Endothelial cell of umbilical vein (primary cell): ENCODE measurements around the gene GGA1. TPM values are rescaled to one million over a fixed set of nuclear protein-coding genes. Genes with fewer than 3 reads are reported as not detected.

Source experiments
- BruUV-seq: library from RNA; stranded (reverse); fragments of 400-500 nt; replicated peaks from 2 replicates; lab custom pipeline; 2021; lab: Mats Ljungman, UMichigan
- CTCF ChIA-PET: fragments of 300-600, 350-600 bp; sonication (Branson Sonifier 250); formaldehyde crosslinking; loops from one replicate; lab custom pipeline; 2021; ENCODE audit warnings: antibody characterized with exemption, inconsistent platforms; lab: Charles Lee
- POLR2A ChIA-PET: fragments of 300-600, 350-600 bp; sonication (Branson Sonifier 250); formaldehyde crosslinking; loops from one replicate; lab custom pipeline; 2021; ENCODE audit warnings: antibody characterized with exemption, inconsistent platforms; lab: Charles Lee
- DNase-seq: peaks from one replicate; pipeline ENCODE4 v3.0.0-alpha.2; 2011; ENCODE audit warnings: low read depth, low spot score
- FAIRE-seq: peaks from 2 replicates; lab custom pipeline; 2011; peaks lifted over from hg19 to GRCh38; lab: Jason Lieb, UNC
- H2AFZ ChIP-seq: 2 replicates; pipeline ENCODE4 v1.6.0; 2012; ENCODE audit warnings: low read depth, low read length, control low read depth, inconsistent platforms
- H3K27ac ChIP-seq: 2 replicates; pipeline ENCODE4 v1.5.1; 2011; ENCODE audit warnings: low read depth, mild to moderate bottlenecking, control low read depth, low read length, moderate library complexity; ENCODE audit not compliant: insufficient read depth
- H3K27me3 ChIP-seq, 2 experiments: 2 replicates each; pipeline versions ENCODE4 v1.6.0 to v1.6.1; 2011; ENCODE audit warnings: low read length in 2 of 2, mixed read lengths in 1 of 2; ENCODE audit not compliant: control insufficient read depth in 2 of 2, insufficient read depth in 2 of 2
- H3K36me3 ChIP-seq, 2 experiments: 2 replicates in 1 of 2; 3 replicates in 1 of 2; pipeline ENCODE4 v1.5.1; 2011; ENCODE audit warnings: low read length in 2 of 2, mild to moderate bottlenecking in 1 of 2, moderate library complexity in 1 of 2; ENCODE audit not compliant: control insufficient read depth in 2 of 2, insufficient read depth in 2 of 2; ENCODE audit errors: extremely low read depth in 1 of 2
- H3K4me1 ChIP-seq: 3 replicates; pipeline ENCODE4 v1.5.1; 2011; ENCODE audit warnings: mild to moderate bottlenecking, low read length; ENCODE audit not compliant: control insufficient read depth, insufficient read depth; ENCODE audit errors: extremely low read depth
- H3K4me2 ChIP-seq: 2 replicates; pipeline ENCODE4 v1.6.1; 2011; ENCODE audit warnings: low read length, control low read depth, mixed read lengths; ENCODE audit not compliant: insufficient read depth
- H3K4me3 ChIP-seq, 3 experiments: fragments of 200-600 bp in 1 of 3; sonication (generic), shearing (Covaris generic) in 1 of 3; replicated peaks in 1 of 3; 2 replicates each; pipeline ENCODE4 v1.5.1; 2011 to 2016; ENCODE audit warnings: control low read depth in 3 of 3, low read length in 3 of 3, mild to moderate bottlenecking in 2 of 3, inconsistent platforms in 1 of 3, low read depth in 1 of 3, moderate library complexity in 1 of 3; ENCODE audit not compliant: insufficient read depth in 1 of 3
- H3K79me2 ChIP-seq: 2 replicates; pipeline ENCODE4 v1.6.0; 2012; ENCODE audit warnings: low read length, inconsistent platforms; ENCODE audit not compliant: control insufficient read depth, insufficient read depth
- H3K9ac ChIP-seq: replicated peaks from 2 replicates; pipeline ENCODE3; 2011; ENCODE audit warnings: low read length, control low read depth; ENCODE audit not compliant: insufficient read depth; ENCODE audit errors: extremely low read depth
- H3K9me1 ChIP-seq: replicated peaks from 3 replicates; pipeline ENCODE4 v1.6.0; 2011; ENCODE audit warnings: mild to moderate bottlenecking, low read length; ENCODE audit not compliant: control insufficient read depth, insufficient read depth; ENCODE audit errors: extremely low read depth
- H3K9me3 ChIP-seq: replicated peaks from 2 replicates; pipeline ENCODE4 v1.5.1; 2012; ENCODE audit warnings: low read length, inconsistent platforms; ENCODE audit not compliant: control insufficient read depth, insufficient read depth
- H4K20me1 ChIP-seq: replicated peaks from 2 replicates; pipeline ENCODE3; 2011; ENCODE audit warnings: mild to moderate bottlenecking, low read length; ENCODE audit not compliant: control insufficient read depth, insufficient read depth; ENCODE audit errors: extremely low read depth
- FOS ChIP-seq: IDR thresholded peaks from 2 replicates; pipeline ENCODE4 v1.6.1; 2011; ENCODE audit warnings: mild to moderate bottlenecking, low read length, moderate library complexity, borderline replicate concordance; ENCODE audit not compliant: insufficient read depth
- GATA2 ChIP-seq: IDR thresholded peaks from 2 replicates; pipeline ENCODE4 v1.7.0; 2011; ENCODE audit warnings: low read depth, mild to moderate bottlenecking, moderate library complexity, mixed read lengths, low read length; ENCODE audit not compliant: insufficient read length, insufficient read depth
- POLR2A ChIP-seq: IDR thresholded peaks from 2 replicates; pipeline ENCODE4 v1.6.1; 2012; ENCODE audit warnings: low read depth, mild to moderate bottlenecking, control low read depth, low read length
- POLR2AphosphoS5 ChIP-seq: IDR thresholded peaks from 2 replicates; pipeline ENCODE4 v1.6.1; 2012; ENCODE audit warnings: low read depth, mild to moderate bottlenecking, control low read depth, low read length, moderate library complexity; ENCODE audit not compliant: insufficient read depth
- dilution Hi-C: fragments of 300-500 bp; cut with MboI; formaldehyde crosslinking; loops from one replicate; pipeline ENCODE4 v1.15.0; 2019; ENCODE audit warnings: low sequenced_read_pairs; ENCODE audit not compliant: extremely low pct_ligation_motif_present
- intact Hi-C: fragments of 100-400 bp; cut with micrococcal nuclease; formaldehyde crosslinking; loops from one replicate; pipeline ENCODE4 v1.10.0; 2022
- polyA plus RNA-seq, 4 experiments: library from polyadenylated mRNA; depleted of rRNA in 3 of 4; stranded (reverse) in 3 of 4; unstranded in 1 of 4; fragments of >200 nt; gene quantifications; 2 replicates each; pipeline versions ENCODE4 v1.2.1 to v1.2.3, GENCODE V29; 2011 to 2012; ENCODE audit warnings: missing spikeins in 1 of 4
- total RNA-seq: library from RNA; stranded (reverse); gene quantifications from 2 replicates; pipeline ENCODE4 v1.2.3, GENCODE V29; 2021
- TF ChIP-seq, protein P1 (sequence below), 2 donors: IDR thresholded peaks; 1 replicate in 1 of 2; 2 replicates in 1 of 2; pipeline ENCODE4 v1.5.1; 2011; ENCODE audit warnings: low read length in 2 of 2, mild to moderate bottlenecking in 2 of 2, moderate library complexity in 2 of 2, control low read depth in 1 of 2, inconsistent platforms in 1 of 2, low read depth in 1 of 2; ENCODE audit not compliant: insufficient read depth in 1 of 2; ENCODE audit errors: extremely low read depth in 1 of 2

Gene GGA1
- total and polyA plus RNA-seq, 2 donors (not counting 3 experiments of a cell fraction or from before 2014, with no cell fraction given), result 54.1 to 67.5 TPM

DNA sequence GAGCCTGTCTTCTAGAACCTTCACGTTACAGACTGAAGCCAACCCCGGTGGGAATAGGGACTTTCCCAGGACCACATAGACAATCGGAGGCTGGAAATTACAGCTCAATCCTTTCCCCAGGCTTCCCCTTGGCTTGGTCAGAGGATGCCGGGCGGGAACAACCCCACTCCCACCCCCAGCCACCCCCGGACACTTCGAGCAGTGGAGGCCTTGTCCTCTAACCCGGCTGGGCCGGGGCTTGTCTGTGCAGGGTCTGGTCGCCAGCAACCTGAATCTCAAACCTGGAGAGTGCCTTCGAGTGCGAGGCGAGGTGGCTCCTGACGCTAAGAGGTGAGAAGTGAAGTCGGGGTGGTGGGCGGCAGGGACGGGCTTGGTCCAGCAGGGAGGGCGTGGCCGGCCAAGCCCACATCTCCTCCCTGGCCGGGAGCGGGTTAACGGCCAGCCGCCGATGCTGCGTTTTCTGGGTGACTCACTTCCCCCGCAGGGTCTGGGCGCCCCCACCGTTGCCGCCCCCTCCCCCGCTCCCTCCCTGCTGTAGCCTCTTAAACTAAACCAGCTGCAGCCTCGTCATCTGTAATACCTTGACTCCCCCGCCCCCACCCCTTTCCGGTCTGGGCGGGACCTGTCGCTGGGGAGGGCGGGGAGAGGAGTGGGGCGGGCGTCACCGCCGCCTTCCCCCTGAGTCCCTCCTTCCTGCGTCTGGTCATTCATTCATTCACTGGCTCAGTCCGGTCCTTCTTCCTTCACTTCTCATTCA, 68.3 kb downstream of the GGA1 start:
- TF ChIP-seq POLR2A (peak; percentile 81), POLR2AphosphoS5 (peak; percentile 95), FOS (peak; percentile 71), GATA2 (no peak)
- TF ChIP-seq, protein P1, sequence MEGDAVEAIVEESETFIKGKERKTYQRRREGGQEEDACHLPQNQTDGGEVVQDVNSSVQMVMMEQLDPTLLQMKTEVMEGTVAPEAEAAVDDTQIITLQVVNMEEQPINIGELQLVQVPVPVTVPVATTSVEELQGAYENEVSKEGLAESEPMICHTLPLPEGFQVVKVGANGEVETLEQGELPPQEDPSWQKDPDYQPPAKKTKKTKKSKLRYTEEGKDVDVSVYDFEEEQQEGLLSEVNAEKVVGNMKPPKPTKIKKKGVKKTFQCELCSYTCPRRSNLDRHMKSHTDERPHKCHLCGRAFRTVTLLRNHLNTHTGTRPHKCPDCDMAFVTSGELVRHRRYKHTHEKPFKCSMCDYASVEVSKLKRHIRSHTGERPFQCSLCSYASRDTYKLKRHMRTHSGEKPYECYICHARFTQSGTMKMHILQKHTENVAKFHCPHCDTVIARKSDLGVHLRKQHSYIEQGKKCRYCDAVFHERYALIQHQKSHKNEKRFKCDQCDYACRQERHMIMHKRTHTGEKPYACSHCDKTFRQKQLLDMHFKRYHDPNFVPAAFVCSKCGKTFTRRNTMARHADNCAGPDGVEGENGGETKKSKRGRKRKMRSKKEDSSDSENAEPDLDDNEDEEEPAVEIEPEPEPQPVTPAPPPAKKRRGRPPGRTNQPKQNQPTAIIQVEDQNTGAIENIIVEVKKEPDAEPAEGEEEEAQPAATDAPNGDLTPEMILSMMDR (IDR thresholded peaks at IDR 0.05; ENCODE audit: extremely low read depth in 1 of 2, insufficient read depth in 1 of 2, low read depth in 1 of 2, low read length in 2 of 2), result no peak
- H3K9me3 ChIP-seq, result no peaks in the 10 kb centered on the region
- H3K4me1 ChIP-seq, result peaks cover 9% of the 10 kb centered on the region
- no peaks in the 10 kb centered on the region for H3K27me3 ChIP-seq
- peaks cover 28% of the 10 kb centered on the region for H3K79me2 ChIP-seq
- ChIA-PET CTCF (interaction anchor here (1.0 to 4.0 kb wide), 5 partner anchors 9 to 33 kb away, joined by 3 to 70 read pairs (median 14); partner anchors contain the start of genes NOL12 and PDXP), POLR2A (interaction anchor here (0.6 to 1.1 kb wide), 2 partner anchors 18 to 53 kb away, joined by 5 to 7 read pairs; no protein-coding TSS in a partner anchor)
- intact Hi-C loops, result loop anchor here (1.0 to 5.0 kb wide), 3 partner anchors 9 to 115 kb away; partner anchors contain the start of genes CDC42EP1 and NOL12
- H3K9me1 ChIP-seq, result no peaks in the 10 kb centered on the region
- H4K20me1 ChIP-seq, result no peaks in the 10 kb centered on the region
- BruUV-seq, result TSS peak; percentile 95
- peak overlapping the region; percentile 58 for H3K9ac ChIP-seq
- peaks cover 7 to 8% of the 10 kb centered on the region in 2 experiments for H3K36me3 ChIP-seq
- H2AFZ ChIP-seq, result no peak overlapping the region
- FAIRE-seq (peak; percentile 96), DNase-seq (peak; percentile 95)
- H3K4me2 ChIP-seq, result peak overlapping the region; percentile 80
- H3K27ac ChIP-seq, result peak overlapping the region; percentile 81
- H3K4me3 ChIP-seq, result peak overlapping the region; percentile 63 to 80 (median 66)
- dilution Hi-C loops, result no loop called here
